GM21447 (cell line): ENCODE results near the gene EP400.

Experiments
- ATAC-seq: cut with Tn5 transposase; IDR thresholded peaks from one replicate; pipeline ENCODE4 v1.9.1; 2021; ENCODE audit not compliant: unreplicated experiment

Gene EP400

DNA sequence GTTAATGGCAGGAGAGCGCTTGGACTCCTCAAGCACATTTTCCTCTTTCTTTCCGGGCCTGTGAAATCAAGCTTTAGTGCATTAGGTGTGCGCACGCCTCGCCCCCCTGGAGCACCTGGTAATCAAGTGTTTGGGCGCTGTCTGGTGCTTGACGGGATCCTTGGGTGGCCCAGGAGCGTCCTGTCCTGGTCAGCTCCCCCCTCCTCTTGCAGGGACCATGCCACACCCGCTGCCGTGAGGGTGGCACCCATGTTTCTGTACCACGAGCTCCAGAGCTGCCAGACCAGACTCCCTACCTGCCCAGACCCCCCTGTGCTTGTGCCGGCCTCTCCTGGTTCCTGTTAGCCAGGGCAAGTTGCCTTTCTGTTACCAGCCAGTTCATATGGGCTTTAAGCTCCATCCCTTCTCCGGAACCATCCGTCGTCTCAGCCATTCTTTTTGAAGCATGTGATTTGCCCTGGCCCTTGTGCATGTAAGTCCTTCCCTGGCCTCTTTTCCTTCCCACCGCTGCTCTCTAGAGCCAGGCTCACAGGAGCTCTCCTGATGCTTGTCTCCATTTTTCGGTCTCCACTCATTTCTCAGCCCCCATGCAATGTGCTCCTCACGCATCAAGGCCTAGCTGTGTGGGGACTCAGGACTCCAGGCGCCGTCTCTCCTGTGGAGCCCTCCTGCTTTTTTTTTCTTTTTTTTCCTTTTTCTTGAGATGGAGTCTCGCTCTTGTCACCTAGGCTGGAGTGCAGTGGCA lies 66.1 kb downstream of the EP400 start:
- no peak for ATAC-seq

DNA sequence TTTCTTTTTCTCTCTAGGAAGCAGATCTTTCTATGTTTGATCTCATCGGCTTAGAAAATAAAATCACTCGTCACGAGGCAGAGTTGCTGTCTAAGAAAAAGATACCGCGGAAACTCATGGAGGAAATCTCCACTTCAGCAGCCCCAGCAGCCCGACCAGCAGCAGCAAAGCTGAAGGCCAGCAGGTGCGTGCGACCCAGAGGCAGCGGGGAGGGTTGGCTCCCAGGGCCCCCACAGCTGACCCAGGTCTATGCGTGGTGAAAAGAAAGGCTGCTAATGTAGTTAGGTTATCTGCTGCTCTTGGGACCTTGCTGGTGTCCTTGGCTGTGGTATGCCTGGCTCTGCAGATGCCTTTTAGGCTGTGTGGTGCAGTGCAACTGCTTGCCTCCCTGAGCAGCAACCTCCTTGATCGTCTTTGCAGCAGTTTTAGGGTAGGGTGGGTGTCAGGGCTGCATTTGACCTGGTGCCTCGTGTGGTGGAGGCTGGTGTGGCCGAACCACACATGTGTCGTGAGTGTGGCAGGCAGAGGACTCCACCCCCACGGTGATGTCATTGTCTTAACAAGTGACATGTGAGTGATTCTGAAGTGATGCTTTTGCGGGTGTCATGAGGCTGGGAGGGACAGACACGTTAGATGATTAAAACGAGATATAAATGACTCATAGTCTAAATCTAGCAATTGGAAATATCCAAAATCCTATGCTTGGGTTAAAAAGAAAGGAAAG lies 68.6 kb downstream of the EP400 start:
- ATAC-seq: no peak

DNA sequence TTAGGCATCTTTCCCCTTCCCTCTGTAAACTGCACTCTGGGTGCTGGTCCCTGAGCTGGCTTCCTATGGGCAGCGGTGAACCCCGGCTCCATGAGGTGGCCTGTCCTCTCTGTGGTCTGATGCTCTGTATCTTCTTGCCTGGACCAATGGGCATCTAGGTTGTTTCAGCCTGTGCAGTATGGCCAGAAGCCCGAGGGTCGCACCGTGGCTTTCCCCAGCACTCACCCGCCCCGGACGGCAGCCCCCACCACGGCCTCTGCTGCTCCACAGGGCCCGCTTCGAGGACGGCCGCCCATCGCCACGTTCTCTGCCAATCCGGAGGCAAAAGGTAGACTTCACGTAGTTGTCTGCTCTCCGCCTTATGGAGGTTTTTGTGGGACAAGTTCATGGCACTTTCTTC lies 70.1 kb downstream of the EP400 start:
- no peak for ATAC-seq

DNA sequence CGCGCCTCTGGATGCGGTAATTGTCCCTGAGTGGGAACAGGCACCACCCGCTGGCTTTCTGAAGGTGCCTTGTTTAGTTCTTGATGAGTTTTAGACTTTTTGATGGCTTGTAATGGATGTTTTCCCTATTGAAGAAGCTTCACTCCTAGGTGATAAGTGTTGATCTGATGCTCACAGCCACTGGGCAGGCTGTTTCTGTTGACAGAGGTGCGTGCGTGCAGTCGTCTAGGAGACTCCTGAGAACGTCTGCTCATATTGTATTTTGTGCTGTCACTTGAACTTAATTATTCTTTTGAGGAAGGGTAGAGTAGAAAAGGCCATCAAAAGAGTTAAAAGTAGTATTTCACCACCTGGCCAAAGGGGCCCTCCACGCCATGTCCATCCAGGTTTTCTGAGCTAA lies 70.5 kb downstream of the EP400 start:
- ATAC-seq: no peak

DNA sequence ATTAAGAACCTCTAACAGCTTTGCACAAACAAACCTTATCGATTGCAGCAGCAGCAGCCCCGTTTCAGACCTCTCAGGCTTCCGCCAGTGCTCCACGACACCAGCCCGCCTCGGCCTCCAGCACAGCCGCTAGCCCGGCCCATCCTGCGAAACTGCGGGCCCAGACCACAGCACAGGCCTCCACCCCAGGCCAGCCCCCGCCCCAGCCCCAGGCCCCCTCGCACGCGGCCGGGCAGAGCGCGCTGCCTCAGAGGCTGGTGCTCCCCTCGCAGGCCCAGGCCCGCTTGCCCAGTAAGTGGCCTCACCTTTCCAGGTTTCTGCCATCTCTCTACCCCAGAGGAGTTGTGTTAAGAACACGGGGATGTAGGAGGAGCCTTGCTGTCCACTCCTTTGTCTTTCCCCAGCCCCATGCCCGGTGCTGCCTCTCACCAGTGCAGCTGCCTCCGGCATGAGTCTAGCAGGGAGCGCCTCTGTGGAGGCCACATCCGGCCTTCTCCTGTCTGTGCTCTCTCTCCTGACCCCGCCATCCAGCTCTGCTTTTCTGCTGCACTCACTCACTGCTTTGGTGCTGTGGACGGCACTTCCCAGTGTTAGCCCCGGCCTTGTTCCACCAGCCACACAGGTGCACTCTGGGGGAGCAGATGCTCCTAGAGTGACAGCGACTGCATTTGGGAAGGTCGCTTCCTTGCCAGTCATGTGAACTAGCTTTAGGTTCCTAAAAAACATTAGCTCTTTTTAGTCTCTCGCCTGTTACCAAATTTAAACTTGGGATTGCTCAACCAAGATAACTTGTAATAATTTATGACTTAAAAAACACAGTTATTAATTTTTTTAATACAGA lies 71.5 kb downstream of the EP400 start:
- no peak for ATAC-seq

DNA sequence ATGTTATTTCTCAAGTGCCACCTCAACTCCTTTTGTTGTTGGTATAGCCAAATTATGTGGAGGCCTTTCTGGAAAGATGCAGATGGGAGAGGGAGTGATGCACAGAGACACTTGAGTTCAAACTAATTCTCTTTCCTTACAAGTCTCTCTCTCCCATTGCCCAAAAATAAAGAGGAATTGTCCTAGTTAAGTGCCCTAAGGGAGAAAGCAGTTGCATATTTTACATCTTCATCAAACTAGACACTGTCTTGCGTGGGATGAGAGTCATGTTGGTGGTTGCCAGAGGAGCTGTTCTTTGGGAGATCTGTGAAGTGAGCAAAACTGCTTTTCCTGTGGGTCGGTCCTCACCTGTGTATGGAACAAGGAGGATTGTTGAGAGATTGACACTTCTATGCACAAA lies 72.2 kb downstream of the EP400 start:
- ATAC-seq: no peak

DNA sequence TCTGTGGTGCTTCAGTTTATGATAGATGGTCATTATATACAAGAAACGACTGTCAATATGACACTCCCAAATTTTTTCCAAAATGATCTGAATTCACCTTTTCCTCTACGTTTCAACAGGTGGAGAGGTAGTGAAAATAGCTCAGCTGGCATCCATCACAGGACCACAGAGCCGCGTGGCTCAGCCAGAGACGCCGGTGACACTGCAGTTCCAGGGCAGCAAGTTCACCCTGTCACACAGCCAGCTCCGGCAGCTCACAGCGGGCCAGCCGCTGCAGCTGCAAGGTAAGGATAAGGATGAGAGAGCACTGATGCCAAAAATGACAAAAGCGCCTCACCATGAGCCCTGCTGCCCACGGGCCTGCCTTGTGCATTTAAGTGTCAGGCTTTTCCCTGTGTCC lies 73.9 kb downstream of the EP400 start:
- no peak for ATAC-seq

DNA sequence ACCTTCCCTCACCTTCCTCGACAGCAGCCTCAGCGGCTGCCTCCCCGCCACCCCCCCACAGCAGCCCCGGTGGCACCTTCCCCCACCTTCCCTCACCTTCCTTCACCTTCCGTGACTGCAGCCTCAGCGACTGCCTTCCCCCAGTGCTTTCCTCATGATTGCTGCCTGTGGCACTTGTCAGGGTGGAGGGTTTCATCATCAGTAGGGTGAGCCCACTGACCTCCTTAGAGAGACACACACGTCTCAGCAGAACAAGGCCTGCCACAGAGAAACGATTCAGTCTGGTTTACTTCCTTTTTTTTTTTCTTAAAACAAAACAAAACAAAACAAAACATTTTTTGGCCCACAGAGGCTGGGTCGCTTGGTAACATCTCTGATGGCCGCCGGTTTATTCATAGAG lies 75.0 kb downstream of the EP400 start:
- ATAC-seq: no peak

DNA sequence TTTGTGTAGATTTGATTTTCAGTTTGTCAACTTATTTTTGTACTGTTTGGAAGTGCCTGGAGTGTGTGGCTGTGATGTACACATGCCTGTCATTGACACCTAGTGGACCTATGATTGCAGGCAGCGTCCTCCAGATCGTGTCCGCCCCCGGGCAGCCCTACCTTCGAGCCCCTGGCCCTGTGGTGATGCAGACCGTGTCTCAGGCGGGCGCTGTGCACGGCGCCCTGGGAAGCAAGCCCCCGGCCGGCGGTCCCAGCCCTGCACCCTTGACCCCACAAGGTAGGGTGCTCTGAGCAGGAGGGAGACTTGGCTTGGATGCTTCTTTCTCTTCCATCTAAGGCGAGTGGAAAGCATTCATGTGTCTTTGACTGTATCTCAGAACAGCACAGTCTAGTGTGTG lies 75.8 kb downstream of the EP400 start:
- no peak for ATAC-seq

DNA sequence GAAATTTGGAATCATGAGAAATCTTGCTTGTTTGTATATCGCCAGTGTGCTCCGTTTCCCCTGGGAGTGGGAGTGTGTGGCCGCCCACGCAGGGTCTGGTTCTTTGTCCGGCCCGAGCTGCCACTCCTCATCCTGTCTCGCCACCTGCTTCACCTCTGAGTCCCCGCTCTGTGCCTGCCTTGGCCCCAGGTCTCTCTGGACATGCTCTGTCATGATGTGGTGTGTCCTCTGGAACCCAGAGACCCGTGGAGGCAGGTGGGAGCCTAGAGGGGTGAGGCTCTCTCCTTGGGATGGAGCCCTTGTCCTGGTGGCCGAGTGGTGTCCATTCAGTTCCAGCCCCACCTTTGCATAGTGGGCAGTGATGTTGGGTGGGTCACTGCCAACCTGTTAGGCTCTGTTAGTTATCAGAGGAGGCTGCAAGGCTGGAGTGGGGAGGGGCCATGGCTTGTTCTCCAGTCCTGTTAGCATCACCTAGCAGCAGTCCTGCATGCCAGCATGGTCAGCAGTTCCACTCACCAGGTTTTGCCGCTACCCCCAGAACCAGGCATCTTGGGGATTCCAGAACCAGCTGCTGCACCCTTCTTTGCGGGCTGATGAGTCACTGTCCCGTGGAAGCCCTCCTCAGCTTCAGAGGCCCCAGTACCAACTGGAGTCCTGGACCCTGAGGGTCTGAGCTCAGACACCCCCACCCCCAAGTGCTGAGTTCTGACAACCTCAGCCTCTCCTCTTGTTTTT lies 76.5 kb downstream of the EP400 start:
- ATAC-seq: no peak

DNA sequence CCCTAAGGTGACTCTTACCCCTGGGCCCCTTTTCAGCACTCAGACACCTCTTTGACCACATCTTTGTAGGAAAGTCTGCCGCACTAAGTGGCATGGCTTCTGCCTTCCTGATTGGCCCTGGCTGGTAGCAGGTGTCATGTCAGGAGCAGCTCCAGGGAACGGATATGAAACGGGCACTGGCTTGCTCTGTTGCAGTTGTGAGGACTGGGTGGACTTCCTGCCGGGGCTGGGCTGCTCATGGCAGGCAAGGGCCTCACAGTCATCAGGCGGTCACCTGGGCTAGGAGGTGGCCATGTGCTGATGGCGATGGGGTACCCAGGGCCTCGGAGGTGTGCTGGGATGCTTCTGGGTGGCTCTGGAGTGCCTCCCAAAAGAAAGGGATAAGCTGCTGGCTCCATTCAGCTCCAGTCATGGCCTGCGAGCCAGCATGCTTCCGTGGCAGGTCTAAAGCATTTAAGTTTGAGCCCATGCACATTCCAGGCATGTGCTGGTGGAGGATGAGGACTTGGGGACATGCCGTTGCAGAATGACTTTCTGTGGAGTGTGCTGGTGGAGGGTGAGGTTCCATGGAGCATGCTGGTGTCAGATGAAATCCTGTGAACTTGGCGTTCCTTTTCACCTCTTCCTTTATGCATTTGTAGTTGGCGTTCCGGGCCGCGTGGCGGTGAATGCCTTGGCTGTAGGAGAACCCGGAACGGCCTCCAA lies 77.2 kb downstream of the EP400 start:
- ATAC-seq: no peak

DNA sequence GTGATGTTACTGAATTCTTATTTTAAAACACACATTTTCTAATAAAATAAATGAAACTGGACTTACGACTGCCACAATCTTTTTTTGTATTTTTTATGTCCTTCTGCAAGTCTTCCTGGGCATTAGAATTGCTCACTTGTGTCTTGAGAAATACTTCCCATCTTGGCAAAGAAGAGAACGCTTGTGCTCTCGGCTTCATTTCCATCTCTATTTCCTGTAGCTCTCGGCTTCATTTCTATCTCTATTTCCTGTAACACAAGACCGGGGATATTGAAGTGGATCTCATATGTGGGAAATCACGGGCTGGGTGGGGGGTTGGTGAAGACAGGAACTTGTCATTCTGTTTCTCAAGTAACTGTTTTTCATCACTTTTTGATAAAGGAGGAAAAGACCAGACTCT lies 77.9 kb downstream of the EP400 start:
- no peak for ATAC-seq

DNA sequence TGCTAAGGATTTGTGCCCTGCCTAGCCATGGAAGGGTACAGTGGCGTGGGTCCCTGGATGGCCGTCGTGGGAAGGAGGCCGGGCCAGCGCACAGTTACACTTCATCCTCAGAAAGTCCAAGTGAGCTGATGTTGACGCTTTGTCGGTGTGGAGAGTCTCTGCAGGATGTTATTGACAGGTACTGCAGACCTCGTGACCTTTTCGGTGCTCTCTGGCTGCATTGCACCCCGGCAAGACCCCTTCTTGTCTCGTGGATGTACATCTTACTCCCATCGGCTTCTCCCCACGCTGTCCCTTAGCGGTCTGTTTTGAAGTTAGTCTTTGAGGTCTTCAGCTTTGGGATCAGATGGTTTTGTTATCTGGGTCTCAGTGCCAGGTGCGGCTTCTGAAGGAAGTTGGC lies 78.4 kb downstream of the EP400 start:
- no peak for ATAC-seq

DNA sequence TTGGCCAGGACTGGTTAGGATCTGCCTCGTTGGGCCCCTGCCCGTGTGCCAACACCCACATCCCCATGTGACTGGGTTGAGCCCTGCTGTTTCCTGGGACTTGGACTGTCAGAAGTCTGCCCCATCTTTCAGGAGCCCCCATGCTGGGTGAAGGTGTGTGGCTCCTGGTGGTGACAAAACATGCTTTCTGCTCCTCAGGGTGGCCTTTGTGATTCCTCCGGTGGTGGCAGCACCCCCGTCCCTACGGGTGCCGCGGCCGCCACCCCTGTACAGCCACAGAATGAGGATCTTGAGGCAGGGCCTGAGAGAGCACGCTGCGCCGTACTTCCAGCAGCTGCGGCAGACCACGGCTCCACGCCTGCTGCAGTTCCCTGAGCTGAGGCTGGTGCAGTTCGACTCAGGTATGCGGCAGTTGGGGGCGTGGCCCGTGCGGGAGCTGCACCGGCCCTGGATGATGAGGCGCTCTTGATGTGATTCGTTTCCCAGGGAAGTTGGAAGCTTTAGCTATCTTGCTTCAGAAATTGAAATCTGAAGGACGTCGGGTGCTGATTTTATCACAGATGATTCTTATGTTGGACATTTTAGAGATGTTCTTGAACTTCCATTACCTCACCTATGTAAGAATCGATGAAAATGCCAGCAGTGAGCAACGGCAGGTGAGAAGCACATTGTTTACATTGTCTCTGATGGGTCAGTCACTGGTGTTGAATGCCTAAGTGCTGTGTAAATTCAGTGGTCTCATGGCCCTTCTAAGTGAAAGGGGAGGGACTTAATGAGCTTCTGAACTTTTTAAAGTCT lies 80.0 kb downstream of the EP400 start:
- ATAC-seq: no peak

DNA sequence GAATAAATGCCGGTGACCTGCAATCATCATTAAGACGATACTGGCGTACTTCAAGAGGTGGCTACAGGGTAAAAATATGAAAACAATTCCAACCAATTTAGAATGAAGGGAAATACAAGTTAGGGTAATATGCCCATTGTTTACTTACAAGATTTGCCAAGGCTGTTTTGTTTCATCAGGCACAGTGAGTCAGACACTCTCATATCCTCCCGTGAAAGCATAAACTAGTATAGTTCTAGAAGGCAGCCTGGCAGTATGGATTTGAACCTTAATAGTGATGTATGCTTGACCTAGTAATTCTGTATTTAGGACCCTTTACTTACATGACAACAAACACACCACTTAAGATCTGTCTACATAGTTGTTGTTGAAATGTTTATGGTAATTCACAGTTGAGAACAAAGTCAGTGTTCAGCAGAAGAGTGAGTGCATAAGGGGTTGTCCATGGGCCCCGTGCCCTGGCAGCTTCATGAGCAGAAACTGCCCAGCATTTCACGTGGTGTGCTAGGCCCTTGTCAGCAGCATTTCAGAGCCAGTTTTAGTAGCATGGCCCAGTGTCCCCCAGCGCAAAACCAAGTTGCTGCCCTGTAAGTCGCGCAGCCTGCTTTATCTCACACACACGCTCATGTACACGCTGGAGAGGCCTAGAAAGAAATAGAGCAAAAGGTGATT lies 80.8 kb downstream of the EP400 start:
- no peak for ATAC-seq

DNA sequence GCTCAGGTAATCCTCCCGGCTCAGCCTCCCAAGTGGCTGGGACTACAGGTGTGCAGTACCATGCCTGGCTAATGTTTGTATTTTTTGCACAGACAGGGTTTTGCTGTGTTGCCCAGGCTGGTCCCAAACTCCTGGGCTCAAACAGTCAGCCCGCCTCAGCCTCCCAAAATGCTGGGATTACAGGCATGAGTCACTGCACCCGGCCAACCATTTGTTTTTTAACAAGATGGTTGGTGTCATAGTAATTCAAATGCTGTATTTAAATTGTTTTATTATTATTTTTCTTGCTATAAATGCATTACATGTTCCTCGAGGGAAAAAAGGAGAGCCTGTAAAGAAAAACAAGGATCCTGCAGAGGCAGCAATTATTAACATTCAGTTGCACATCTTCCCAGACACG lies 83.9 kb downstream of the EP400 start:
- no peak for ATAC-seq

DNA sequence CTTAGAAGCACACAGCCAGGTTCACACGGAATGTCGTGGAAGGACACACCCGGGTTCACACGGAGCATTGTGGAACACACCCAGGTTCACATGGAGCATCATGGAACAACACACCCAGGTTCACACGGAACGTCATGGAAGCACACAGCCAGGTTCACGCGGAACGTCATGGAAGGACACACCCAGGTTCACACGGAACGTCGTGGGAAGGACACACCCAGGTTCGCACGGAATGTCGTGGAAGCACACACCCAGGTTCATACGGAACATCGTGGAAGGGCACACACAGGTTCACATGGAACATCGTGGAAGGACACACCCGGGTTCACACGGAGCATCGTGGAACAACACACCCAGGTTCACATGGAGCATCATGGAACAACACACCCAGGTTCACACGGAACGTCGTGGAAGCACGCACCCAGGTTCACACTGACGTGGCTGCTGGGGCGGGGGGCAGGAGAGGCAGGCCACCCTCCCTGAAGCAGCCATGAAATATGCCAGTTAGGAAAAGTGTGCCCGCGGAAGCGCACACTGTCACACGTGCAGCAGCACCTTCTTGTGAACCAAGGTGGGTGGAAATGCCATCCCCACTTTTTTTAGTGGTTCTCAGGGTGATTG lies 86.4 kb downstream of the EP400 start:
- ATAC-seq: no peak

DNA sequence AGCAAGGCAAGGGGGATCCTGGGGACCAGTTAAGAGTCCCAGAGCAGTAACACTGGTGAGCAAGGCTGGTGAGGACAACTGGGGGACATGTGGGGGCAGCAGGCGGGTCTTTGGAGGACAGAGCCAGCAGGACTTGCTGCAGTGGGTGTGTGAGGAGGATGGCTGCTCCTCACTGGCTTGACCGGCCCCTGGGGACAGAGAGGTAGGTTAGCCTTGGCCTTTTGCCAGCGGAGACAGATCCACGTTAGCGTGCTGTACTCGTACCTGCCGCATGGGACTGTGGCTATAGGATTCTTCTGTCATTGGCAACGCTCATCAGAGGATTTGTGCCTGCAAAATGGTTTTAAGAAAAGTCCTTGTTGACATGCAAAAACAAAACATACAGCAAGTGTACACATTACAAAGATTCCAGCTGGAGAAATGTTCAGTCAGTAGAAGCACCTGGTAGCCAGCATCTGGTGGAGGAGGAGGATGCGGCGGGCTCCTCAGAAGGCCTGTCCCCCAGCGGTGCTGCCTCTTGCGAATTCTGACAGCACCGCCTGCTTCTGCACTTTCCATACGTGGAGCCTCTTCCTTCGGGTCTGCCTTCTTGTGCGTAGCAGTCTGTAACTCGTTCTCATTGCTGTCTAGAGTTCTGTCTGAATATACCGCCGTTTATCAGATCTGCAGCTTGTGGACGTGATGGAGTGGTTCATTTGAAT lies 91.3 kb downstream of the EP400 start:
- no peak for ATAC-seq
